ENCODE results near the gene USP12.
"Not testable (repeated sequence)": the region's sequence is repeated elsewhere in the genome, so short reads cannot be mapped to it uniquely, and the experiment has no call there.

Gene USP12, protein sequence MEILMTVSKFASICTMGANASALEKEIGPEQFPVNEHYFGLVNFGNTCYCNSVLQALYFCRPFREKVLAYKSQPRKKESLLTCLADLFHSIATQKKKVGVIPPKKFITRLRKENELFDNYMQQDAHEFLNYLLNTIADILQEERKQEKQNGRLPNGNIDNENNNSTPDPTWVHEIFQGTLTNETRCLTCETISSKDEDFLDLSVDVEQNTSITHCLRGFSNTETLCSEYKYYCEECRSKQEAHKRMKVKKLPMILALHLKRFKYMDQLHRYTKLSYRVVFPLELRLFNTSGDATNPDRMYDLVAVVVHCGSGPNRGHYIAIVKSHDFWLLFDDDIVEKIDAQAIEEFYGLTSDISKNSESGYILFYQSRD

DNA sequence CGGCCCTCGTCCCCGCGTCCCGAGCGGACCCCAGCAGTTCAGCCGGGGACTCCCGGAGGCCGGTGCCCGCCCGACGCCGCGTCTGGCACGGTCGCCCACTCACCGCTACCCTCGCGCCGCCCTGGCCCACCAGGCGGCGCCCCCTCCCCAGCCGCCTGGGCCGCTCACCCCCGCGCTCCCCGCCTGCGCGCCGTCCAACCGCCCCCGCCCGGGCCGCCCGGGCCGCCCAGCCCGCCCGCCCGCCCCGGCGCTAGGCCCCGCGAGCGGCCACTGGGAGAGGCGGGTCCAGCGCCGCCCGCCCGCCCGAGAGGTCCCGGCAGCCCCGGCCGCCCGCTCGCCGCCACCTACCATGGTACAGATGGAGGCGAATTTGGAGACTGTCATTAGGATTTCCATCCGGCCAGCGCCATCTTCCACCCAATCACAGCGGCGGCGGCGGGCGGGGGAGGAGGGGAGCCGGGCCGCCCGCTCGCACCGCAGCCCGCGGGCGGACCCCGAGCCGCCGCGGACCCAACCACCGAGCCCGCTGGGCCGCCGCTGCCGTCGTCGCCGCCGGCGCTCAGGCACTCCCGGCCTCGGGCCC is at the start of gene USP12:
Gene USP12 (minus strand): TSS at position 568 of the 583 bp plus-strand sequence. CDS start 172 bp downstream, at position 396.
- H2AFZ ChIP-seq (ENCODE audit: low read depth, low read length) = peak within 1 kb of the TSS; percentile 44
- peak within 1 kb of the TSS; percentile 82 for H3K9ac ChIP-seq (ENCODE audit: low read length)
- no peaks in the 10 kb centered on the region for H3K27me3 ChIP-seq (ENCODE audit: low read depth, low read length)
- TF ChIP-seq EZH2phosphoT487 (IDR thresholded peaks at IDR 0.05; ENCODE audit: low read depth) = no peak
- TF ChIP-seq, protein P1, sequence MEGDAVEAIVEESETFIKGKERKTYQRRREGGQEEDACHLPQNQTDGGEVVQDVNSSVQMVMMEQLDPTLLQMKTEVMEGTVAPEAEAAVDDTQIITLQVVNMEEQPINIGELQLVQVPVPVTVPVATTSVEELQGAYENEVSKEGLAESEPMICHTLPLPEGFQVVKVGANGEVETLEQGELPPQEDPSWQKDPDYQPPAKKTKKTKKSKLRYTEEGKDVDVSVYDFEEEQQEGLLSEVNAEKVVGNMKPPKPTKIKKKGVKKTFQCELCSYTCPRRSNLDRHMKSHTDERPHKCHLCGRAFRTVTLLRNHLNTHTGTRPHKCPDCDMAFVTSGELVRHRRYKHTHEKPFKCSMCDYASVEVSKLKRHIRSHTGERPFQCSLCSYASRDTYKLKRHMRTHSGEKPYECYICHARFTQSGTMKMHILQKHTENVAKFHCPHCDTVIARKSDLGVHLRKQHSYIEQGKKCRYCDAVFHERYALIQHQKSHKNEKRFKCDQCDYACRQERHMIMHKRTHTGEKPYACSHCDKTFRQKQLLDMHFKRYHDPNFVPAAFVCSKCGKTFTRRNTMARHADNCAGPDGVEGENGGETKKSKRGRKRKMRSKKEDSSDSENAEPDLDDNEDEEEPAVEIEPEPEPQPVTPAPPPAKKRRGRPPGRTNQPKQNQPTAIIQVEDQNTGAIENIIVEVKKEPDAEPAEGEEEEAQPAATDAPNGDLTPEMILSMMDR (IDR thresholded peaks at IDR 0.05; ENCODE audit: low read depth, low read length) = peak; percentile 11; the same call in 1 of the 2 replicates
- H3K79me2 ChIP-seq (ENCODE audit: low read length) = peaks cover 56% of the 10 kb centered on the region
- peaks cover 7% of the 10 kb centered on the region for H3K36me3 ChIP-seq (replicated peaks; ENCODE audit: low read depth, low read length)
- peak within 1 kb of the TSS; percentile 74 for H3K27ac ChIP-seq (ENCODE audit: low read length)
- peak within 1 kb of the TSS; percentile 85 for H3K4me2 ChIP-seq (ENCODE audit: low read length)
- H3K9me3 ChIP-seq (ENCODE audit: insufficient read depth, low read length) = no peaks in the 10 kb centered on the region
- H4K20me1 ChIP-seq (ENCODE audit: insufficient read depth, low read length) = peaks cover 38% of the 10 kb centered on the region
- H3K4me3 ChIP-seq (ENCODE audit: low read length) = peak within 1 kb of the TSS; percentile 87
- peaks cover 51% of the 10 kb centered on the region for H3K4me1 ChIP-seq (ENCODE audit: low read length)

DNA sequence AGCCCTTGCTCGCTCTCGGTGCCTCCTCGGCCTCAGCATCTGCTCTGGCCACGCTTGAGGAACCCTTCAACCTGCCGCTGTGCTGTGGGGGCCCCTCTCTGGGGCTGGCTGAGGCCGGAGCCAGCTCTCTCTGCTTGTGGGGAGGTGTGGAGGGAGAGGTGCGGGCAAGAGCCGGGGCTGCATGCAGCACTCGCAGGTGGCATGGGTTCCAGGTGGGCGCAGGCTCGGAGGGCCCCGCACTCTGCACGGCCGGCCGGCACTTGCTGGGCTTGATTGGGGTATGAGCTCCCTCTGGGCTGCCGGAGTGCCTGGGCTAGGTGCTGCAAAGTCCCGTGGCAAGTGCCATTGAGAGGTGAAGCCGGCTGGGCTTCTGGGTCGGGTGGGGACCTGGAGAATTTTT is 48.0 kb upstream of the USP12 start:
- H3K27ac ChIP-seq (ENCODE audit: low read length) = no peak overlapping the region
- H3K36me3 ChIP-seq (replicated peaks; ENCODE audit: low read depth, low read length) = no peaks in the 10 kb centered on the region
- H3K9ac ChIP-seq (ENCODE audit: low read length) = no peak overlapping the region
- no peaks in the 10 kb centered on the region for H3K9me3 ChIP-seq (ENCODE audit: insufficient read depth, low read length)
- H3K27me3 ChIP-seq (ENCODE audit: low read depth, low read length) = no peaks in the 10 kb centered on the region
- H3K4me3 ChIP-seq (ENCODE audit: low read length) = no peak overlapping the region
- H3K4me1 ChIP-seq (ENCODE audit: low read length) = peaks cover 8% of the 10 kb centered on the region
- H2AFZ ChIP-seq (ENCODE audit: low read depth, low read length) = no peak overlapping the region
- H4K20me1 ChIP-seq (ENCODE audit: insufficient read depth, low read length) = no peaks in the 10 kb centered on the region
- no peak for TF ChIP-seq EZH2phosphoT487 (IDR thresholded peaks at IDR 0.05; ENCODE audit: low read depth)
- TF ChIP-seq, protein P1 (IDR thresholded peaks at IDR 0.05; ENCODE audit: low read depth, low read length) = no peak
- H3K4me2 ChIP-seq (ENCODE audit: low read length) = no peak overlapping the region
- no peaks in the 10 kb centered on the region for H3K79me2 ChIP-seq (ENCODE audit: low read length)

DNA sequence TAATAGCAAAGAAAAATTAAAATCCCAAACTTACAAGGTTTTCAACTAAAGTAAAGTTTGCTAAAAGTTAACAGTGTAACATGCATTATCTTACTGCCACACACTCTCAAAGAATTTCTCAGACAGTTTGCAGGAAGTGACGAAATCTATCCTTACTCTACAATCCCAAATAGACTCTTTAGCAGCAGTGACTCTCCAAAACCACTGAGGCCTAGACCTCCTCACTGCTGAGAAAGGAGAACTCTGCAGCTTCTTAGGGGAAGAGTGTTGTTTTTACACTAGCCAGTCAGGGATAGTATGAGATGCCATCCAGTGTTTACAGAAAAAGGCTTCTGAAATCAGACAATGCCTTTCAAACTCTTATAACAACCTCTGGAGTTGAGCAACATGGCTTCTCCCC is 47.2 kb upstream of the USP12 start:
- H3K4me1 ChIP-seq (ENCODE audit: low read length); H3K9ac ChIP-seq (ENCODE audit: low read length); H2AFZ ChIP-seq (ENCODE audit: low read depth, low read length); H3K9me3 ChIP-seq (ENCODE audit: insufficient read depth, low read length); H3K36me3 ChIP-seq (replicated peaks; ENCODE audit: low read depth, low read length); H3K27ac ChIP-seq (ENCODE audit: low read length); H3K27me3 ChIP-seq (ENCODE audit: low read depth, low read length); H3K79me2 ChIP-seq (ENCODE audit: low read length); H4K20me1 ChIP-seq (ENCODE audit: insufficient read depth, low read length); H3K4me3 ChIP-seq (ENCODE audit: low read length); H3K4me2 ChIP-seq (ENCODE audit: low read length): not testable (repeated sequence)

DNA sequence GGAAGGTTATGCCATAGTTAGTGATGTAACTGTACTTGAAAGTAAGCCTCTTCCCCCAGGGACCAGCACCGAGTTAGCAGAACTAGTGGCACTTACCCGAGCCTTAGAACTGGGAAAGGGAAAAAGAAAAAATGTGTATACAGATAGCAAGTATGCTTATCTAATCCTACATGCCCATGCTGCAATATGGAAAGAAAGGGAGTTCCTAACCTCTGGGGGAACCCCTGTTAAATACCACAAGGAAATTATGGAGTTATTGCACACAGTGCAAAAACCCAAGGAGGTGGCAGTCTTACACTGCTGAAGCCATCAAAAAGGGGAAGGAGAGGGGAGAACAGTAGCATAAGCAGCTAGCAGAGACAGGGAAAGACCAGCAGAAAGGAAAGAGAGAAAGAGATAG is 46.2 kb upstream of the USP12 start:
- not testable (repeated sequence) for H3K27ac ChIP-seq (ENCODE audit: low read length); H3K36me3 ChIP-seq (replicated peaks; ENCODE audit: low read depth, low read length); H3K9ac ChIP-seq (ENCODE audit: low read length); H4K20me1 ChIP-seq (ENCODE audit: insufficient read depth, low read length); H3K9me3 ChIP-seq (ENCODE audit: insufficient read depth, low read length); H3K27me3 ChIP-seq (ENCODE audit: low read depth, low read length); H3K79me2 ChIP-seq (ENCODE audit: low read length); H2AFZ ChIP-seq (ENCODE audit: low read depth, low read length); H3K4me2 ChIP-seq (ENCODE audit: low read length); H3K4me3 ChIP-seq (ENCODE audit: low read length); H3K4me1 ChIP-seq (ENCODE audit: low read length)

DNA sequence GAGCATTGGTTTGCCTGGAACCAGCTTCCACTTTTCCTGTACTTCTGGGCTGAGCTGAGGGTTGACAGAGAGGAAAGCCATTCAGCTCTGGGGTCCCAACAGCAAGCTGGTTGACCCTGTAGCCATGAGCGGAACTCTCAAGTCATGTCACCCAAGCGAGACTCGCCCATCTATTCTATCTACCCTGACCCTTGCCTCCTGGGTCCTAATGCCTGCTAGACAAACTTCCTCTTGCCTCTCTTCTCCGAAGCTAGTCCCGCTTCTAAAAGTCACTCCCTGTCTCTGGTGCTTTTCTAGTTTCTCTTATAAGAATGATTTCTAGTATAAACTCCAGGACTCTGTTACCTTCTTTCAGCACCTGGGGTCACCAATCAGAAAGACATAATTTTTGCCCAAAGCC is 41.8 kb upstream of the USP12 start:
- H3K27me3 ChIP-seq (ENCODE audit: low read depth, low read length); H3K27ac ChIP-seq (ENCODE audit: low read length); H3K36me3 ChIP-seq (replicated peaks; ENCODE audit: low read depth, low read length); H3K4me2 ChIP-seq (ENCODE audit: low read length); H4K20me1 ChIP-seq (ENCODE audit: insufficient read depth, low read length); H3K4me1 ChIP-seq (ENCODE audit: low read length); H2AFZ ChIP-seq (ENCODE audit: low read depth, low read length); H3K79me2 ChIP-seq (ENCODE audit: low read length); H3K4me3 ChIP-seq (ENCODE audit: low read length); H3K9me3 ChIP-seq (ENCODE audit: insufficient read depth, low read length); H3K9ac ChIP-seq (ENCODE audit: low read length): not testable (repeated sequence)

Data from OCI-LY3 (cell line).